Ovary (tissue), 3 donors: ENCODE measurements around the gene STK24.

Experiments used
- EP300 ChIP-seq: sonication (generic); formaldehyde crosslinking; IDR thresholded peaks from one replicate; pipeline ENCODE4 v1.6.1; 2017; ENCODE audit warnings: antibody characterized with exemption
- POLR2A ChIP-seq: fragments of 450-650 bp; IDR thresholded peaks from one replicate; pipeline ENCODE4 v1.6.1; 2017; ENCODE audit warnings: antibody characterized with exemption, mild to moderate bottlenecking, moderate library complexity
- TF ChIP-seq, protein P1 (sequence below), 3 donors: fragments of 450-650 bp in 2 of 3; fragments of 200-600 bp in 1 of 3; IDR thresholded peaks; one replicate each; pipeline versions ENCODE4 v1.5.1 to v1.8.0; 2016 to 2022; ENCODE audit warnings: antibody characterized with exemption in 3 of 3, mild to moderate bottlenecking in 1 of 3
- donor health status: DM: no; HTN: no; CAD: no.

GRCh38 chr13:98503175-98504028 is 73.5 kb downstream of the STK24 start:
- TF ChIP-seq EP300 (no peak), POLR2A (no peak)
- TF ChIP-seq, protein P1, sequence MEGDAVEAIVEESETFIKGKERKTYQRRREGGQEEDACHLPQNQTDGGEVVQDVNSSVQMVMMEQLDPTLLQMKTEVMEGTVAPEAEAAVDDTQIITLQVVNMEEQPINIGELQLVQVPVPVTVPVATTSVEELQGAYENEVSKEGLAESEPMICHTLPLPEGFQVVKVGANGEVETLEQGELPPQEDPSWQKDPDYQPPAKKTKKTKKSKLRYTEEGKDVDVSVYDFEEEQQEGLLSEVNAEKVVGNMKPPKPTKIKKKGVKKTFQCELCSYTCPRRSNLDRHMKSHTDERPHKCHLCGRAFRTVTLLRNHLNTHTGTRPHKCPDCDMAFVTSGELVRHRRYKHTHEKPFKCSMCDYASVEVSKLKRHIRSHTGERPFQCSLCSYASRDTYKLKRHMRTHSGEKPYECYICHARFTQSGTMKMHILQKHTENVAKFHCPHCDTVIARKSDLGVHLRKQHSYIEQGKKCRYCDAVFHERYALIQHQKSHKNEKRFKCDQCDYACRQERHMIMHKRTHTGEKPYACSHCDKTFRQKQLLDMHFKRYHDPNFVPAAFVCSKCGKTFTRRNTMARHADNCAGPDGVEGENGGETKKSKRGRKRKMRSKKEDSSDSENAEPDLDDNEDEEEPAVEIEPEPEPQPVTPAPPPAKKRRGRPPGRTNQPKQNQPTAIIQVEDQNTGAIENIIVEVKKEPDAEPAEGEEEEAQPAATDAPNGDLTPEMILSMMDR (IDR thresholded peaks at IDR 0.05): no peak
